KBM-7 (cell line): ENCODE measurements around the gene FIGNL1.

Experiments used
- DNase-seq: peaks from one replicate; pipeline ENCODE4 v3.0.0-alpha.2; 2015
- in situ Hi-C: fragments of 300-500 bp; cut with MboI; formaldehyde crosslinking; loops from 2 replicates; pipeline ENCODE4 v1.14.3; 2020; ENCODE audit warnings: low sequenced_read_pairs, low pct_unique_long_range_greater_than_20kb, mixed read lengths

Gene FIGNL1

GRCh38 chr7:50449881-50450589 is at the start of gene FIGNL1:
TSS of gene FIGNL1 (minus strand) at chr7:50450350. CDS start at chr7:50447287, 3,063 bp downstream.
- in situ Hi-C loops = no loop called here
- DNase-seq = peak; percentile 82

GRCh38 chr7:50499092-50499491 is 48.9 kb upstream of the FIGNL1 start:
- no peak for DNase-seq
- in situ Hi-C loops = no loop called here

DNA sequence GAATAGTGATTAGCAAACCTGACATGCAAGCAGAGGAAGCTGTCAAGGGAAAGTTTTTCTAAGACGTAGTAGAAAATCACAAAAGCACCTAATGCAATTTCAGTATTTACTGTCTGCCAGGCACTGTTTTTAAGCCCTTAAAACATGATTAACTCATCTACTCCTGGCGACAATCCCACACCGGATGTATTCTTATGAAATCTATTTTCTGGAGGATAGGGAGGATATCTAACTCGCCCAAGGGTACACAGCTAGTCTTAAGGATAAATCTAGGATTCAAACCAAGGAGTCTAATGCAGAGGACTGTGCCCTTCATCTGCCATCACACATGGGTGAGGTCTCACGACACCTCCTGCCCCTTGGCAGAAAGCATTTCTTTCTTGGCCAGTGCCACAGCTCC is 47.8 kb upstream of the FIGNL1 start:
- in situ Hi-C loops = no loop called here
- DNase-seq = no peak

DNA sequence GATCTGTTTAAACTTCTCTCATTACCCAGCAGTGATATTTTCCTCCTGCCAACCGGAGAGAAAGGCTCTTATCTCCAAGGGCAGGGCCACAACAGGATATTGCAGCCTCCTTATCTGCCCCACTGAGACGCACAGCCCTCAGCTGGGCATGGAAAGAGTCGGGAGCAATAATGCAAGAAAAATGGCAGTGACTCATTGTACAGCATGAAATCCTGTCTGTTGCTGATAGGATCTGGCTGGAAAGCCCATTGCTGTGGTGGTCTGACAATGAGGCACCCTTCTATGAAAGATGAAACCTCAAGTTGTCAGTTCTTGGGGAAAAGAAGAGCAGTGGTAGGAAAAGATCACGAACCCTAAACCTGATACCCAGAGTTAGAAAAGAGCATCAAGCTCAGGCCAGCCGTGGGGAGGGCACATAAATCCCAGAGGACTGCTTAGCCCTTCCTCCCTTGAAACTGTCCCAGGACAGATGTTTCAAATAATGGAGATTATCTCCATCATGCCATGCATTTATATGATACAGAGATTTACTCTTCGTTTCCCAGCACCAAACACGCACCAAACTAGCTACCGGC is 47.0 kb upstream of the FIGNL1 start:
- peak; percentile 65 for DNase-seq
- in situ Hi-C loops = no loop called here

GRCh38 chr7:50496569-50496968 is 46.4 kb upstream of the FIGNL1 start:
- in situ Hi-C loops = no loop called here
- no peak for DNase-seq

- in situ Hi-C loops = no loop called here
- no peak for DNase-seq
Observed at GRCh38 chr7:50495746-50496145, 45.6 kb upstream of the FIGNL1 start.

DNA sequence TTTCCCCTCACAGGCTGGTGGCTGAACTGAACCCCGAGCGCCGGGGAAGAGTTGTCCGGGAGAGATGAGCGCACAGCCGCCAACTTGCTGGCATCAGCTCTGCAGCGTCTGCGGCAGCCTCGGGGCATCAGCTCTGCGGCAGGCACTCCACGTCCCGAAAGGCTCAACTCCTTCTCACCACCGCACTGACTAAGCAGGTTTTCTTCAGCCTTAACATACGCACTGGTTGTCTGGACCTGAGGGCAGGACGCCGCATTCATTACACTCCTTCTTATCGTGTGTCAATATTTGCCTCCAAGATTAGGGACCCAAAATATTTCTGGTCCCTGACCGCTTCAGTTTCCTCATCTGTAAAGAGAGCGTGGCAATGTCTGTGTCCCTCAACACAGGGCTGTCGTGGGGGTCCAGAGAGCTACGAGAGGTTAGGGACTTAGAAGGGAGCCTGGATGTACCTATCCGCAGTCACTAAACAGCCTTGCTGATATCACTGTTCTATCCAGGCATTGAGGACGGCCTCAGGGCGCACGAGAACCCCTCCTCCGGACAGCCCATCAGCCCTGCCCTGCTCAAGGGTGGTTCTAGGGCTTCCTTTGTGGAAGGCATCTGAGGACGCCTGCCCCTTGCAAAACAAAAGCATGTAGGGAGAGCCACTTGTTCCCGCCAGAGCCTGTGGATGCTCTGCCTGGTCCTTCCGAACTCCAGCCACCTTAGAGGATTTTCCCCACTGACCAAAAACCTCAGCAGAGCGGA is 42.8 kb upstream of the FIGNL1 start:
- DNase-seq = no peak
- in situ Hi-C loops = no loop called here

- in situ Hi-C loops = no loop called here
Observed at GRCh38 chr7:50491943-50492342, 41.8 kb upstream of the FIGNL1 start.

GRCh38 chr7:50491209-50491608 is 41.1 kb upstream of the FIGNL1 start:
- no peak for DNase-seq
- in situ Hi-C loops = no loop called here

More at GRCh38 chr7:50491943-50492342, 41.8 kb upstream of the FIGNL1 start:
- DNase-seq = no peak

DNA sequence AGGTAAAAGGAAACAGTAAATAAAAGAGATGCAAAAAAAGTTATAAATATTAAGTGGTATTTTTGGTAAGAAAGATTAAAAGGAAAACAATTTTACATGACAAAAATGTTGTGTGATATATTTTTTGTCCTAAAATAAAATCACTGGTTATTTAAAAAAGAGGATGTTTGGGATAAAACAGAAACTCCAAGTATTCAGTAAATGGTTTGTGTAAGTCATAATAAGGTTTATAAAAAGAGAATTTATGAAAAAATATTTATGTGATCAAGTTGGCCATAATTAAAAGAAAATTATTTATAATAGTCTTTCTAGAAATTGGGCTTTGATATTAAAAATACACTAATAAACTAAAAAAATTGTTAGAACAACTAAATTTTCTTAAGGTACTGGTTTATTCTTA is 38.2 kb upstream of the FIGNL1 start:
- in situ Hi-C loops = no loop called here
- DNase-seq = no peak

DNA sequence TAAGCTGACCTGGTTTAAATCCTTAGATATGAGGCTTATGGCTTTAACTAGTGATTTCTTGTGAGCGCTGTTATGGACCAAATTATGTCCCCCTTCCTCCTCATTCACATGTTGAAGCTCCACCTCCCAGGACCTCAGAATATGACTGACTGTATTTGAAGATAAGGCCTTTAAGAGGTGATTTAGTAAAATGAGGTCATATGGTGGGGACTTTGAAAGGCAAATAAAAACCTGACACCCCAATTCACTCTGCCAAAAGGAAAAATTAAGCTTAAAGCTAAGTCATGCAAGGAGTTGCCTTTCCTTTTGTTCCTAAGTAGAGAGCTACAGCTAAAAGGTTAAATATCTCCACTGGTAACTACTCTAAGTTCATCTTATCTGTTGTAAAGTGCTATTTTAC is 36.4 kb upstream of the FIGNL1 start:
- DNase-seq = no peak
- in situ Hi-C loops = no loop called here

DNA sequence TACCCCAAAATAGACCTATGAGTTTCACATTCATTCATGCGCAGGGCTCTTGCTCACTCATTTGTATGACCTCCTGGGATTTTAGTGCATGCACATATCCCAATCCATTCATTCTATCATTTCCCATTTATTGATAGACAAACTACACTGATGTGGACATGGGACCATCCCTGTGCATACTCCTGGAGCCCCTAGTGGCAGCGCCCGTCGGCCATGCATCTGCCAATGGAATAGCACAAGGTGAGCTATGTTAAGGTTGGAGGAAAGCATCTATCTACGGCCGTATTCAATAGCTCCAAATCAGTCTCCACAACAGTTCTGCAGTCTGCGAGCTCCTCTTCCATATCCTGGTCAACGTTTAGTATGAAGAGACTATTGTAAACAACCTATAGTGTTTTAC is 31.7 kb upstream of the FIGNL1 start:
- in situ Hi-C loops = no loop called here

DNA sequence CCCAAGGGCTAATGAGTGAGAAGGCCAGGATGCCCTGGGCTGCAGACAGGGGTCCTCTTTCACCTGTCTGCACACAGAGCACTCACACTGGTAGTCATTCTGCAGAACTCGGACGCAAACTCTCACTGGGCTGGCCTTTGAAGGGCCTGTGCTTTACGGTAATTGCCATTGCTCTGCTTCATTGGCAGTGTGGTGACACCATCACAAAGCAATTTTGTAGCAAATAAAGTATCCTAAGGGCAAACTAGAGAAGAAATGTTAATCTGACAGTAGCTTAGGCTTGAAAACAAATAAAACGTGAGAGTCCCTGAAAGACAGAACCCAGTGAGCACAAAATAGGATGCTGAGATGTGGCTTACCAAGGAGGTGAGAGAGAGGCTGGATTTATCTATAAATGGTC is 30.6 kb upstream of the FIGNL1 start:
- no peak for DNase-seq
- in situ Hi-C loops = no loop called here

More for the DNA sequence above, 31.7 kb upstream of the FIGNL1 start:
- no peak for DNase-seq

- DNase-seq = no peak
Observed at GRCh38 chr7:50479743-50480517, 29.8 kb upstream of the FIGNL1 start.

DNA sequence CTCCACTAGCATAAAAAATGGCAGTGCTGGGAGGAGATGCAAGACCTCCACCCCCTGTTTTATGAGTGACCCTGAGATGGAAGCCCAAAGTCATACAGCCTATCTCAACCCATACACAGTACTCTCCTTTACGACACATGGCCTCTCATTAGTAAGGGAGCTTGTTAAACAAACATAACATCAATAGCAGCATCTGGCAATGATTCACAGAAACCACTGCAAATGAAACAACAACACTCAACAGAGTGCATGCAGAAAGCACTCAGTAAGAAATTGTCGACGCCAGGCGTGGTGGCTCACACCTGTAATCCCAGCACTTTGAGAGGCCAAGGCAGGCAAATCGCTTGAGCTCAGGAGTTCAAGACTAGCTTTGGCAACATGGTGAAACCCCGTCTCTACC is 27.5 kb upstream of the FIGNL1 start:
- in situ Hi-C loops = no loop called here
- no peak for DNase-seq

More at GRCh38 chr7:50479743-50480517, 29.8 kb upstream of the FIGNL1 start:
- in situ Hi-C loops = no loop called here

GRCh38 chr7:50476953-50477625 is 26.9 kb upstream of the FIGNL1 start:
- in situ Hi-C loops = no loop called here

DNA sequence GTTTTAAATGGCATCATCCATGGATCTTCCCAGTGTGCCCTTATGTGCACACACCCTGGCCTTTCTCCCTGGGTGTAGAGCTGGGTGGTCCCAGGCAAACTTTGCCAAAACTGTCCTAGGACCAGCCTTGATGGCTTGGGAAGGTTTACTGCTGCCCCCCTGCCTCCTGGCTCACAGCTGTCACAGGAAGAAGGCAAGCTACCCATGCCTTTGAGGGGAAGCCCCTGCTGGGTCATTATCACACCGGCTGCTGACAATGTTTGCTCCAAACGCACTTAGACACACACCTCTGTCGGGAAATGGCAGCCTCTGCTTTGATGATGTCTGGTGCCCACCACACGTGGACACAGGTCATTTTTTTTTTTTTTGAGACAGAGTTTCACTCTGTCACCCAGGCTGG is 25.2 kb upstream of the FIGNL1 start:
- DNase-seq = no peak
- in situ Hi-C loops = no loop called here

More at GRCh38 chr7:50476953-50477625, 26.9 kb upstream of the FIGNL1 start:
- DNase-seq = no peak

DNA sequence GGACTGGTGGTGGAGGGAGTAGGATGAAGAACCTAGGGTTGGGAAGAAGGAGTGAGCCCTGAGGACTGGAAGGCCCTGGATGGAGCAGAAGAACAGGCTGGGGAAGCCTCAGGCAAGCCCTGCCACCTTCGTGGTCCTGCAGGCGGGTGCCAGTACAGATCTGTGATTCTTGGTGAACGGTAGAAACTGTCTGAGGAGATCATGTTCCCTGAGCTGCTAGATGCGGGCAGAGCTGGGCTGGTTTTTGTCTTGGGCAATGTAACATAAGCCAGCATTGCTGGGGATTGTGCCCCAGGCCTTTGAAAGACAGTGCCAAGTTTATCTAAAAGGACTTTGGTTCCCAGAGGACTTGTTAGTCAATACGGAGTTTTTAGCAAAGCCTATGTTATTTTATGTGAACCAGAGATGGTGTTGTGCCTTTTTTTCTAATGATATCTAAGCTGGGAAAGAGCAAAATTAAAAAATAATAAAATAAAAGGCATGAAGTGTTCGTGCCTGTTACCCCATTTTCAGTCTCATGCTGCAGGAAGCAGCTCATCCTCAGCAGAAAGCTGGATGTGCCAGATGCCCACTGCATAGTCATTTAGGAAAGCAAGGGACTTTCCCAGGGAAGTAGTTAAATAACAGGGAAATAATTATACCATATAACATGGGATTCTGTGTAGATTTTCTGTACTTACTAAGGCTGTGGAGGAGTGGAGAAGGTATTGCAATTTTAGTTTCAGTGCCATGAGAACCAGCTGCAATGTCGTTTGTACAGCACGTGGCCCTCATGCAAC is 24.4 kb upstream of the FIGNL1 start:
- in situ Hi-C loops = no loop called here
- no peak for DNase-seq
